Stimulated activated CD8-positive, alpha-beta memory T cell treated with anti-CD3 and anti-CD28 coated beads, Interleukin-12 subunit alpha, Interleukin-12 subunit beta, amount 100 ng/mL, for 24 hours (primary cell): ENCODE results near the gene LMX1A.

Experiments
- DNase-seq: peaks from one replicate; pipeline ENCODE4 v3.0.0-alpha.2; 2020; ENCODE audit errors: extremely low read depth

The LMX1A gene

GRCh38 chr1:165367375-165367993 lies 11.0 kb upstream of the LMX1A start:
- DNase-seq: peak; percentile 36

- DNase-seq: no peak
These were observed 8.8 kb upstream of the LMX1A start for GRCh38 chr1:165365341-165365740.

GRCh38 chr1:165364568-165365133 lies 8.1 kb upstream of the LMX1A start:
- no peak for DNase-seq

GRCh38 chr1:165356876-165357275 lies 361 bp upstream of the LMX1A start:
- DNase-seq: no peak

DNA sequence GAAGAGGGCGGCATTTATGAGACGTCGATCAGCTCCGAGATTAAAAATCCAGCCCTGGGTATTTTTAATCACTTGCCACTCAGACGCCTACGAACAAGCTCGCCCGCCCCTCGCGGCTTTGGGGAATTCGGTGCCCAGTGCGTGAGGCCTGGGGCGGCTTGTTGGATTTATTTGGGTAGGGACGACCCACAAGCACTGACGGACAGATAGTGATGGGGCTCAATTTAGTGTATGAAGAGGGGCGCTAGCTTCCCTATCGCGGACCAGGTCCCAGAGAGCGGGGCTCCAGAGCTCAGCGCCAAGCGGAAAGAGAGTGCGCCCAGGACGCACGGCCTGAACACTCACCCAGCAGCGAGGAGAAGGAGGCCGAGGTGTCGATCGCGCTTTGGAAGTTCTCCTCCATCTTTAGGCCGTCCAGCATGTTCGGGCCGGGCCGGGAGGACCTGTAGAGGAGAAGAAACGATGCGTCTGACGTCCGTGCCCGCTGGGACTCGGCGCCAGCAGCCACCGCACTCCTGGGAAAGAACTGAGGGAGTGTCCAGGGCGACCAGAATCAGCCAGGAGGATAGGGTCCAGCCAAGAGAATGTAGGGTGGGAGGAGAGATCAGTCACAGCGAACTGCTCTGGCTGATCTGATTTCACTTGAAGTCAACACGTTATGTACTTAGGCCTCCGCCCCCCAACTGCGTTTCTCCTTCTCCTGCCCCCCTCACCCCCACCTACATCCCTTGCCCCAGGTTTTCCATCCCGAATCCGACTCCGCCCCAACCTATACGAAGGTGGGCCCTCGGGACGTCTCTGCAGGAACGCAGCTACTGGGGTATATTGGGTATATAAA lies 1.2 kb downstream of the LMX1A start:
- no peak for DNase-seq

GRCh38 chr1:165354739-165355138 lies 1.8 kb downstream of the LMX1A start:
- DNase-seq: no peak

DNA sequence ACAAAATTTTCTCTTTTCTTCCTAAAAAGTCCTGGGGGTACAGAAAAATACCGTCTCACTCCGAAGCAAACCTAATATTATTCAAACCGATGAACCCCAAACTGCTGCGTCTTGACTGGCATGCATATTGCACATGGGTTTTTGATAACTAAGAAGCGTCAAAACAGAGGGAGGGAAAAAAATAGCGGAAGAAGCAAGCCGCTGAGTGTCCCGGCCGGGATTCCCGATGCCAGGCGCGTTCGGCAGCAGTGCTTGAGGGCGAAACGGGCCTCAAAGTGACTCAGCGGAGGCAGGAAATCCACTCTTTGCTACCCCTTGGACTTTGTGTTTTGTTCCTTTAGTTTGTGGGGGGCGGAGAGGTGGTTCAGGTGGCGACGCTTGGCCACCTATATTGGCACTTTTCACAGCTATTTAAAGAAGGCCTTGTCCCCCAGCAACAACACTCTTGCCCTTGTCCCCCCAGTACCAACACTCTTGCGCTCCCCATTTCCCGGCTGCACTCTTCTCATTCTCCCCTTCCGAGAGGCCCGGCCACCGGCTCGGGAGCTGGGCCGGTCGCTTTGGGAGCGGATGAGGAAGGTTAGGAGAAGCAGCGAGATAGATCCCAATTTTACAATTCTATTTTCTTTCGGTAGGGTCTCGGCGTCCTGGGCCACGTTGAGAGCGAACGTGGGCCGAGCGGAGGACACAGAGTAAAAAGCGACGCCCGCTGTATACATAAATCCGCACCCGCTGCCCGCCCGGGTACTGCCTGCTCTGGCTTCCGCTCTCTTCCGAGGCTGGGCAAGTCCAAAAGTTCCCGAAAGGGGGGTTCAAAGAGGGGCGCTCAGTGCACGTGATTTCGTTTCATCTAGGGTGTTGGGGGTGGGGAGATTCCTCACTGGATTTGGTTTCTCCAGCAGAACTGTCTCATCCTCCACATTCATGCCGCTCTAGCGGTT lies 2.5 kb downstream of the LMX1A start:
- DNase-seq: no peak

DNA sequence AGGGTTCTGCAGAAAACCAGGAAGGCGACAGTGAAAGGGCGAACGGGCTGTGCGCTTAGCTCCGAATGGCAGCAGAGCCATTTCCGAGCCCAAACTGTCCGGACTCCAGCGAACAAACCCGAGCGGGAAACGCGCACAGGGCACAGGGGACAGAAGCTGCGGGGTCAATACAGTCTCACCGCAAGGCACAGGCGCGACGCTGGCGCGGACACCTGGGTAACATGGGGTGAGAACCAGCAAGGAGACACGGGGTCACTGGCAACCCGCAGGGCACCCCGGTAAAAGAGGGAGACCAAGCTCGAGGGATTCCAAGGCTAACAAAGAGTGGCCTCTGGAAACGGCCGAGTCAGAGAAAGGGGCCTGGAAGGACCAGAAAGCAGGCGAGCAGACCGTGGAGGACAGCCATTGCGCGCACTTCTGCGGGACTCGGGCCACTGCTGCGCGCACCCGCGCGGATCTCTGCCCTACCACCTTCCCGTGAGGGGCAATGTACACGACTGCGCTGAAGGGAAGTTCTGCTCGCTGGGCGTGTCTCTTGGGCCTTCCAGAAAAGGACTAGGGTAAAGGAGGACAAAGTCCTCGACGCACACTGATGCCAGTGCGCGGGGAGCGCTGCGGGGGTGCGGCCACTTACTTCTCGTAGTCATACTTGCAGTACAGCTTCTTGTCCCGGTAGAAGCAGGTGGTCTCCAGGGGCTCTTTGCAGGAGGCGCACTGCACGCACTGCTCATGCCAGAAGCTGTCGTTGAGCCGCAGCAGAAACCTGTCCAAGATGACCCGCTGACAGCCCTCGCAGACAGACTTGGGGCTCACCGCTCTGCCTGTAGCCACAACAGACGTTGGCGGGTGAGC lies 3.8 kb downstream of the LMX1A start:
- no peak for DNase-seq

- no peak for DNase-seq
These were observed 4.6 kb downstream of the LMX1A start for GRCh38 chr1:165351863-165352441.

DNA sequence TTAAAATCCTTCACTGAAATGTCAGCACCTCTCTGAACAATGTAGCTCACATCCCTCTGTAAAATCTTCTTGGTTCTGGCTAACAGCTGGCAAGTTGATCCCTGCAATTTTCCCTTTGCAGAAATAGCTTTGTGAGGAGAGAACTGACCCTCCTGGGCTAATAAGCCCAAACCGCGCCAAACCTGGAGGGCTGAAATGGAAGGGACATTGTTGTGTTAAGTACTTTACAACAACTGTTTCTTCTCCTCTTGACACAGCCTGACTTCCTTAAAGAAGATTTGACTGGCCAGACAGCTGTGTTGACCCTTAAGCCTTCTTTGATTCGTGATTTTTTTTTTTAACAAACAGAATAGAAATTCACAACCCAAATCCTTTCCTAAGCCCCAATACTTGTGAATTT lies 5.7 kb downstream of the LMX1A start:
- no peak for DNase-seq

DNA sequence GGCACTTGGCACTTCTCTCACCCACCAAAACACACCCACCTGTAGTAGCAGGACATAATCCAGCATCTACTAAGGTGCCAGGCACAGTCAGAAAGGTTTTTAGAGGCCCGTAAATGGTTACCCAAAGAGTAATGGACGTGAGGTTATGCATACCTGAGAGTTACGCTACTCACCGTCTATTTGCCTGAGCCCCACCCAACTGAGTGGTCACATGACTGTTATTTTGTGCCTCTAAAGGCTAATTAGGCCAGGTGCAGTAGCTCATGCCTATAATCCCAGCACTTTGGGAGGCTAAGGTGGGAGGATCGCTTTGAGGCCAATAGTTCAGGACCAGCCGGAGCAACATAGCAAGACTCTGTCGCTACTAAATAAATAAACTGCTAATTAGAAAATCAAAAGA lies 11.0 kb downstream of the LMX1A start:
- DNase-seq: no peak

GRCh38 chr1:165344736-165345135 lies 11.8 kb downstream of the LMX1A start:
- no peak for DNase-seq

DNA sequence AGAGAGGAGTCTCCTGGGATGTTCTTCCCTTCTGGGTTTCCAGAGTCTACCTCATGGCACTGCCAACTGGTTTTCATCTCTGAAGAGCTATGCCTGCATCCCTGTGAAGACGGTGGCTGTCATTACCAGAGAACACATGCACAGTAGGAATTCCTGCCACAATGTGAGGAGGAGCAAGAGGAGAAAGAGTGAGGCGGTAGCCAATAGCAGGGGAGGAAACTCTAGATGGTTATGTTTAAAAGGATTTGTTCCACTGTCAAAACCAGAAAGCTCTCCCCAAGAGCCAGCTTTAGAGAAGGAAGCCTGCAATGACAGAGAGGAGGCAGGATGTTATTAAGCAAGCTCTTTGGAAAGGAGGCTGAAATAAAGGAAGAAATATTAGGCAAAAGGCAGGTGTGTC lies 12.3 kb downstream of the LMX1A start:
- DNase-seq: no peak

DNA sequence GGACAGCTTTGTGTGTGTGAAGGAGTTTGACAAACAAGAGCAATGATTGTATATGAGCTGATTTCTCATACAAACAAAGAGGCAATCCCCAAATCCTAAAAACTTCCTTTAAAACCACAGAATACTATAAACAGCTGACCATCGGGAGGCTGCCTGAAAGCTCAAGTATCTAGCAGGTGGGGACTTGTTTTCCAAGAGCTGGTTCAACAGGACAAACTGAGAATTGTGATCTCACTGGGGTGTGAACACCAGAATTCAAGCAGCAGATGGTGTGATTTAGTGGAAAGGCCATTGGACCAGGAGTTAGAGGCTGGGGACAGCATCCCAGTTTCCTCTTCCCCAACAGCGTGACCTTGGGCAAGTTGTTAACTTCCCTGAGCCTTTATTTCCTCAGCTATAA lies 13.9 kb downstream of the LMX1A start:
- DNase-seq: no peak

DNA sequence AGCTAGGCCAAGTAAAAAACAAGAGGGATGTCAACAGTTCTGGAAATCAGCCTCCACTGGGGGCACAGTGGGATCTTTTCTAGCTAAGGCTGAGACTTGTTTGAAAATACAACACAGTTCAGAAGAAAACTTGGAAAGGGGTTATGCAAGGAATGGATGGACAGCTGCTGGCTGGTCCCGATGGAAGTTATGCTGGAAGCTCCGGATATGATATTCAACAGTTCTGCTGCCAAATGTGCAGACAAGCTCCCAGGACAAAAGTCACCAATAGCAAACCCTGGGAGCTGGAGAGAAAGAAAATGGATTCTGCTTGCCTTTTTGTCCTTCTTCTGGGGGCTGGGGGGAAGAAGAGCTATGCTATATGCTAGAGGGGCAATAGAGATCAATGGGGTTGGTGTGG lies 14.3 kb downstream of the LMX1A start:
- no peak for DNase-seq

GRCh38 chr1:165339164-165339563 lies 17.4 kb downstream of the LMX1A start:
- DNase-seq: no peak

GRCh38 chr1:165330483-165330882 lies 26.0 kb downstream of the LMX1A start:
- DNase-seq: no peak

GRCh38 chr1:165329104-165329503 lies 27.4 kb downstream of the LMX1A start:
- DNase-seq: no peak

GRCh38 chr1:165328136-165328535 lies 28.4 kb downstream of the LMX1A start:
- no peak for DNase-seq

DNA sequence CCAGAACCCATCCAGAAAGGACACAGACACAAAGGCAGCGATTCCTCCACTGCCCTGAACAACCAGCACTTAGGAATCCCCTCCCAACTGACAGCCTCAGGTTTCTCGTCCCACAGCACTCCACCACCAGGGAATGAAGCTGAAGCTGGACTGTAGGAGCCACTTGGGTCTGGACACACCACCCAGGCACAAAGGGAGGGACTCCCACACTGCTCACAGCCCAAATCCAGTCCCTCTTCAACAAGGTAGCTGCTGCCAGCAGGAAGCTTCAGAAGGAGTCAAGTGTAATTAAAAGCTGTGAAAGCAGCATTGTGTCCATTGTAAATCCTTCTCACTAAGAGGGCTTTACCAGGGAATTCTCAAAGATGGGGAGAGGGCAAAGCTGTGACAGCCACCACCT lies 29.0 kb downstream of the LMX1A start:
- no peak for DNase-seq
